ENCODE results near the gene TBCE. TPM values are rescaled to one million over a fixed set of nuclear protein-coding genes. Genes with fewer than 3 reads are reported as not detected.
A peak's percentile ranks its signal among the peaks of the same experiment; 100 is the strongest.

TBCE gene
- total and polyA plus RNA-seq, 9 of the 15 experiments (the other 6 are each of a cell fraction or from before 2014, with no cell fraction given), result 52.6 to 92.1 (median 82.1) TPM

- peak; percentile 71 for TF ChIP-seq ETS1 (conservative IDR thresholded peaks at IDR 0.05; ENCODE audit: control insufficient read depth, low read depth, low read length)
- TF ChIP-seq ZNF785 (CRISPR knock-in tag; IDR thresholded peaks at IDR 0.05), result no peak
- TF ChIP-seq DACH1 (IDR thresholded peaks at IDR 0.05; ENCODE audit: partially characterized antibody), result no peak
- TF ChIP-seq RBM39 (optimal IDR thresholded peaks at IDR 0.05; ENCODE audit: low read depth, low read length), result no peak
- TF ChIP-seq MAFK (IDR thresholded peaks at IDR 0.05; ENCODE audit: low read length), result no peak; the same call in 1 of the 2 replicates
- no peak for TF ChIP-seq SMARCA5 (IDR thresholded peaks at IDR 0.05)
- TF ChIP-seq ZNF830 (CRISPR knock-in tag; IDR thresholded peaks at IDR 0.05), result no peak
- no peak for TF ChIP-seq ZNF134 (CRISPR knock-in tag; conservative IDR thresholded peaks at IDR 0.05)
- TF ChIP-seq, protein P1, sequence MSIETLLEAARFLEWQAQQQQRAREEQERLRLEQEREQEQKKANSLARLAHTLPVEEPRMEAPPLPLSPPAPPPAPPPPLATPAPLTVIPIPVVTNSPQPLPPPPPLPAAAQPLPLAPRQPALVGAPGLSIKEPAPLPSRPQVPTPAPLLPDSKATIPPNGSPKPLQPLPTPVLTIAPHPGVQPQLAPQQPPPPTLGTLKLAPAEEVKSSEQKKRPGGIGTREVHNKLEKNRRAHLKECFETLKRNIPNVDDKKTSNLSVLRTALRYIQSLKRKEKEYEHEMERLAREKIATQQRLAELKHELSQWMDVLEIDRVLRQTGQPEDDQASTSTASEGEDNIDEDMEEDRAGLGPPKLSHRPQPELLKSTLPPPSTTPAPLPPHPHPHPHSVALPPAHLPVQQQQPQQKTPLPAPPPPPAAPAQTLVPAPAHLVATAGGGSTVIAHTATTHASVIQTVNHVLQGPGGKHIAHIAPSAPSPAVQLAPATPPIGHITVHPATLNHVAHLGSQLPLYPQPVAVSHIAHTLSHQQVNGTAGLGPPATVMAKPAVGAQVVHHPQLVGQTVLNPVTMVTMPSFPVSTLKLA (conservative IDR thresholded peaks at IDR 0.05), result peak in 1 of 2 experiments; percentile 74
- peak; percentile 99 for TF ChIP-seq POLR2B (IDR thresholded peaks at IDR 0.05; ENCODE audit: low read depth, partially characterized antibody)
- peak; percentile 15 for TF ChIP-seq SAP30 (IDR thresholded peaks at IDR 0.05; ENCODE audit: borderline replicate concordance, insufficient read depth, low read depth, low read length, poor library complexity, severe bottlenecking)
- peak; percentile 96 for TF ChIP-seq TAF7 (tag; IDR thresholded peaks at IDR 0.05)
- no peak for TF ChIP-seq ZNF124 (CRISPR knock-in tag; IDR thresholded peaks at IDR 0.05)
- TF ChIP-seq HCFC1 (IDR thresholded peaks at IDR 0.05; ENCODE audit: low read depth, low read length), result peak; percentile 93
Measured at GRCh38 chr1:235328271-235329138, 38.7 kb upstream of the TBCE start, which contains the start of gene GGPS1 (continued).
